Measurements from ENCODE around the gene FIGLA. TPM values are rescaled to one million over a fixed set of nuclear protein-coding genes. Genes with fewer than 3 reads are reported as not detected.

FIGLA gene
- total RNA-seq, 1 donor from 2014 or later: not detected

GRCh38 chr2:70776266-70776665, 14.2 kb downstream of the FIGLA start:
- no peak for DNase-seq (ENCODE audit: extremely low read depth, low read depth, low spot score)

- DNase-seq (ENCODE audit: extremely low read depth, low read depth, low spot score): no peak
Observed at GRCh38 chr2:70775141-70775540, 15.3 kb downstream of the FIGLA start.

GRCh38 chr2:70772486-70773155, 17.8 kb downstream of the FIGLA start:
- no peak for DNase-seq (ENCODE audit: extremely low read depth, low read depth, low spot score)

DNA sequence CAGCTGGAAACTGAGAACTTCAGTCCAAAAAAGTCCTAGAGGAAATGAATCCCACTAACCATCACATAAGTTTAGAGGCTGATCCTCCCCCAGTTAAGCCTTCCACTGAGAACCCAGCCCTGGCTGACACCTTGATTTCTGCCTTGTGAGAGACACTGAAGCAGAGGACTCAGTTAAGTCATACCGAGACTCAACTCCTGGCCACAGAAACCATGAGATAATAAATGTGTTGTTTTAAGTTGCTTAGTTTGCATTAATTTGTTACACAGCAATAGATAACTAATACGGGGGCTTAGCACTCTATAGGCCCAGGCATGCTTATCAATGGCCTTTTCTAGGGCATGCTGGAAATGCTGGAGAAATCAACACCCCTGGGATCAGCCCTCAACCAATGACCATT, 19.0 kb downstream of the FIGLA start:
- no peak for DNase-seq (ENCODE audit: extremely low read depth, low read depth, low spot score)

DNA sequence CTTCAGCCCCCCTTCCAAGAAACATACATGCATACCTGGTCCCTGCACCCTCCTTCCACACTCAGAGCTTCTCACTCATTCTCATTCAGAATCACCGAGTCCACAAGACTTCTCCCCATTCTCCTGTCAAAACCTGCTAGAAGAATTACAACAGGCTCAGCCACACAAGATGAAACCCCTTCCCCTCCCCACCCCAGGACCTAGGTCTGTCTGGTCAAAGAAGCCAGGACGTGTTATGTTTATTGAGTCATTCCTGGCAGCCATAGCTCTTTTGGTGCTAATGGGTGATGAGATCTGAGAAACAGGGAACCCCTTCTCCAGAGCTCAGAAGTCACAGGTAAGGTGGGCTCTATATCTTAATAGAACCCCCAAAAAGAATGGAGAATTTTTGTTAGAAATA, 21.0 kb downstream of the FIGLA start:
- DNase-seq (ENCODE audit: extremely low read depth, low read depth, low spot score): no peak

GRCh38 chr2:70768590-70769085, 21.8 kb downstream of the FIGLA start:
- DNase-seq (ENCODE audit: extremely low read depth, low read depth, low spot score): no peak

DNA sequence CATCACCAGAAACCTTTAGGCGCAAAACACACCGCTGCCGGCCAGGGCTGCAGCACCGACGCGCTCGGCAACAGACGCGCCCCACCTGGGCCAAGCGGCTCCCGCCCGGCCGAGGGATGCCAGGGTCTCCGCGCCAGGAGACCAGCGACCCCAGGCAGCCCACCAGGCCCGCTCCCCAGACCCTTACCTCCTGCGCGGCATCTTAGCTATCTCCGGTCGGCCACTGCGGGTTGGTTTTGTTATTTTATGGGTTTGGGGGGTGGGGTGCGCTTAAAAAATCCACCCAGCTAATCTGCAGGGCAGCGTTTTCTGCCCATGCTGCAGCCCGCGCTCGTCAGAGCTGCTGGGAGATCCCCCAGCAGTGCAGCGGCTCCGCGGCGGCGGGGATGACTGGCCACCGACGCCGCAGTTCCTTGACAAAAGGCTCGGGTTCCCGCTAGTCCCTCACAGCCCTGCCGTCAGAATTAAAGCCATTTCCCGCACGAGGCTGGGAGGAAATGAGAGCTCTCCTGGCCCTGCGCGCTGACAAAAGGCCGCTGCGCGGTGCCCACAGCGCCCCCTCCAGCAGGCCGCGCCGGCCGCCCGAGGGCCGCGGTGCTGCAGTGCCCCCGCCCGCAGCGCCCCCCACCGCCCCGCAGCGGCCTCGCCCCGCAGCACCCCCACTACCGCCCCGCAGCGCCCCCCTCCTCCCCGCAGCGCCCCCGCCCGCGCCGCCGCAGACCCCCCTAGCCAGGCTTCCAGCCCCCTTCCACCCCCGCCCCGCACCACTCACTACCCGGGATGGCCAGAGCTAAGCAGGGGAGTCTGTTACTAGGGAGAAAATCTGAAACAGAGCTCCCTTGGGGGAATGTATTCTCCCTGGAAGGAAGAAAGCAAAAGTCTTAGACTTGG, 22.5 kb downstream of the FIGLA start, which contains the start of gene ADD2:
Gene ADD2, minus strand, starts transcription at position 502 of the 891 bp plus-strand sequence. CDS start 61,792 bp downstream, outside the sequence.
- DNase-seq (ENCODE audit: extremely low read depth, low read depth, low spot score): no peak

DNA sequence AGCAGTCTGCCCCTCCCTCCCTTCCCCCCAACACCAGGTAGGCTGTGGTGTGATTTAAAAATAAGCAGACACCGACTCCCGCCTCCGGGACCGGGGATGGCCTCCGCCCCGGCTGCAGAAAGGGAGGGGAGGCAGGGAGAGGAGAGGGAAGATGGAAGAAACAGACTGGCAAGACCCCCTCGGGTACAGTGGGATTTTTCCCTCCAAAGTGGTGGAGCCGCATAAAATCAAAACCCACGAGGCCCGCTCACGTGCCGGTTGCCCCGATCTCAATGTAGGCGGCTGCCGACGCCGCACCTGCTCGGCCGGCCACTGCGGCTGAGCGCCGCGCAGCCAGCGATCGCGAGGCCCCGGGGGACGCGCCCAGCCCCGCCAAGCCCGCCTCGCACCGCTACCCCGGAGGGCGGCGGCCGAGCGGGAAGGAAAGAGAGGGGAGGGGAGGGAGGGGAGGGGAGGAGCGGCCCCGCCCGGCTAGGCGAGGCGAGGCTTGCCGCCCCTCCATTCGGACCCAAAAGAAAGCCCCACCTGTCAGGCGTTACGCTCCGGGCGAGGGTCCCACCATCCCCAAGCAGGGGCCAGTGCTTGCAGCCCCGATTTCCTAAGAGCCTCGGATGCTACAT, 23.3 kb downstream of the FIGLA start:
- no peak for DNase-seq (ENCODE audit: extremely low read depth, low read depth, low spot score)

DNA sequence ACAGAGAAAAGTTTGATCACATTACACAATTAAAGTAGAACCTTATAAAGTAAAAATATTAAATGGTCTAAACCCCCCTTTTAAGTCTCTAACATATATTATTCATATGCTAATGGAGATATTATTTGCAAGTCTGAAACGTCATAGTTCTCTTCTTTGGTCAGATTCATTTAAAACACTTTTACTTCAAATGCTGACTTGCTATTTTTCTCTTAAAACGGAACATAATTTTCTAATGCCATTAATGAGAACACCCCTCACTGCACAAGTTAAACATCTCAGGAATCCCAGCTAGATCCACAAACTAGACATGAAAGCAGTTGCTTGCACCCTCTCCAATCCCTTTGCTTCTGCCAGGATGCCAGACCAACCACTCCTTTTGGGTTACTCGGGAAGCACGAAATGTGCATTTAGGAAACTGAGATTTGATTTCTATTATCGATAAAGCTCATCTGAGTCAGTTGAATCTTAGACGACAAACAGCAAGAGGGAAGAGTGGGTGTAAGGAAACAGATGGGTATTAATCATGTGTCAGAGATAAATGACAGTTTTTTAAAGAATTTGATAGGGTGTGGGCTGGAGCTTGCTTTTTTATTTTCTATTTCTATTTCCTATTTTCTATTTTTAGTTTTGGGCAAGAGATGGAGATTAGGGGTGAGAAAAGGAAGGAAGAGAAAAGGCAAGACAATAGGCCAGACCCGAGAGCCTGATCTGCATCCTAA, 23.9 kb downstream of the FIGLA start:
- DNase-seq (ENCODE audit: extremely low read depth, low read depth, low spot score): no peak

- no peak for DNase-seq (ENCODE audit: extremely low read depth, low read depth, low spot score)
Observed at GRCh38 chr2:70765507-70765906, 24.9 kb downstream of the FIGLA start.

- no peak for DNase-seq (ENCODE audit: extremely low read depth, low read depth, low spot score)
Observed at GRCh38 chr2:70759446-70759845, 31.0 kb downstream of the FIGLA start.

DNA sequence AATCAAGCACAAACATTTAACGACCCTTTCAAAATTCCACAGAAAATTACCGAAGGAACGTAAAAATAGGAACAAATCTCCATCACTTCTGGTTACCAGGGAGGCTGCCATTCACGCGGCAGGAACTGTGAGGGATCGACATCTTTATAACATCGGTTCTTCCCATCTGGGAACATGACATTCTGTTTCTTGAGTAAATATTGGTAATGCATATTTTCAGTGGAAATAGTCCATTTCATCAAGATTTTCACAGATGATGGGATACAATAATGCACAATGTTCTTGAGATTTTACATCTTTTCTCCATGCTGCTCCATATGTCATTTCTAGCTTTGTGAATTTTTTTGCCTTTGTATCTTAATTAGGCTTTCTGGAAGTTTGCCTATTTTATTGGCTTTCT, 32.5 kb downstream of the FIGLA start:
- no peak for DNase-seq (ENCODE audit: extremely low read depth, low read depth, low spot score)

DNA sequence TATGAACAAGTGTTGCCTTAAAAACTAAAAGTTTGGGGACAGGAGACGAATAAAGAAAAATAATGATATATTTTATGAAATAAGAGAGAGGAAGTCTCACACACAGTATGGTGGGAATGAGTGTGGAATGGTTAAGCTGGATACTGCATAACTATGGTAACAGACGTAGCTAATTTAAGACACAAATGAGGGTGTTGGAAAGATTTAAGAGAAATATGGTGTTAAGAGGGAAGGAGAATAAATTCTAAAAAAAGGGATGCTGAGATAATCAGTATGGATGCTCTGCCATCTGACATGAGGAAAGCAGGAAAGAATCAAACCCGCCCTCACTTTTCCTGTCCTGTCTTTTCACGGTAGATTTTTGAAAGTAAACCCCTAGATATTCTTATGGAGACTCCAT, 33.1 kb downstream of the FIGLA start:
- no peak for DNase-seq (ENCODE audit: extremely low read depth, low read depth, low spot score)

GRCh38 chr2:70756128-70756527, 34.3 kb downstream of the FIGLA start:
- no peak for DNase-seq (ENCODE audit: extremely low read depth, low read depth, low spot score)

DNA sequence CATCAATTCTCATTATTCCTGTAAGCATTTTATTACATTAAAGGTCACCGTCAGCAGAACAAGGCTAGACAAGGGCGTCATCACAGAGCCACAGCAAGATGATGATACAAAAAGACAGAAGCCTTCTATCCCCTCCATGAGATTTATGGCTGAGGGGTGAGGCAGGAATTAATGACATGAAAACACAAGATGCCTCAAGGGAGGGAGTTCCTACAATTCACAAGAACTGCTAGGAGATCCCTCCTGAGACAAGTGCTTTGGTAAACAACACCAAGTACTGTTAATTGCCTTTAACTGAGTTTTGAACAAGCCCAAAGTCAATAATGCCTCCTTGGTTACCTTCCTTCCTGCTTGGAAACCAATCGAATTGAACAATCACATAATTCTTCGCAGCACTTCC, 36.5 kb downstream of the FIGLA start:
- no peak for DNase-seq (ENCODE audit: extremely low read depth, low read depth, low spot score)

DNA sequence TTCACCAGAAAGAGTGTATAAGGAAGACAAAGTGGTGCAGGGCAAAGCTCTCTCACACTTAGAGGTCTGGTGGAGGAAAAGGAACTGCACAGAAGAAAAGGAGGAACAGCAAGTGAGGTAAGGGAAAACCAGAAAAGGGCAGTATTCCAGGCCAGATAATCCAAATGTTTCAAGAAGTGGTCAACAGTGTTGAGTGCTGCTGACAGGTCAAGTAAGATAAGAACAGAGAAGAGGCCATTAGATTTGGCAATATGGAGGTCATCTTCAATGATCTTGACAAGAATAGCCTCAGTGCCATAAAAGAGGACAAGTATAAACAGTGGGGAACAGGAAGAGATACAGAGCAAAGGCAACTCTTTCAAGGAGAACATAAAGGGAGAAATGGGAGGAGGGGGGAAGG, 37.4 kb downstream of the FIGLA start:
- DNase-seq (ENCODE audit: extremely low read depth, low read depth, low spot score): no peak

DNA sequence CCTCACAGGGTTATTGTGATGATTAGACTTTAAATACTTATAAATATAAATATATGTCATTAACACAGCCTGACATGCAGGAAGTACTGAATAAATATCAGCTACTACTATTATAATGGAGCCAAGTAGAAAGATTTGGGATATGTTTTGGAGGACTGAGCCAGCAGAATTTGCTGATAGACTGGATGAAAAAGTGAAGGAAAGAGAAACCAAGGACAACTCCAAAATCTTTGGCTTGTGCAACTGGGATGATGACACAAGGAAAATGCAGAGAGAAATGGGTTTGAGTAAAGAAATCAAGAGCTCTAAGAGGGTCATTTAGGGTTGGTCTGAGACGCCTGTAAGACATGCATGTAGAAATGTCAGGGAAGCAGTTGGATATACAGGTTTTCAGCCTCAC, 38.0 kb downstream of the FIGLA start:
- no peak for DNase-seq (ENCODE audit: extremely low read depth, low read depth, low spot score)

DNA sequence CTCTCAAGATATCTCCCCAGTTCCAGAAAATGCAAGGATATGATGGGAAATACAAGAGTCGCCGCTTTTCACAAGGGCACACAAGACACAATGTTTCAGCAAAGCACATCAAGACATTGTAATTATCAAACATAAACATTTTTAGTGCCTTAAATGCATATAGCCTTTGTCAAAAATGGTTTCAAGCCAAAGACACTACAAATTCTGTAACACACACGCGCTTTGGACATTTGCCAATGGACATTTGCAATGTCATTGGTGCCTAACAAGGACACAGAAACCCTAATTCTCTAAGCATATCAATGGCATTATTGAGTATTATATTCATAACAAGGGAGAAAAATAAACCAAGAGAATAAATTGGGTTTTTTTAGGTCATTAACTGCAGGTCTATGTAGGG, 38.6 kb downstream of the FIGLA start:
- no peak for DNase-seq (ENCODE audit: extremely low read depth, low read depth, low spot score)

DNA sequence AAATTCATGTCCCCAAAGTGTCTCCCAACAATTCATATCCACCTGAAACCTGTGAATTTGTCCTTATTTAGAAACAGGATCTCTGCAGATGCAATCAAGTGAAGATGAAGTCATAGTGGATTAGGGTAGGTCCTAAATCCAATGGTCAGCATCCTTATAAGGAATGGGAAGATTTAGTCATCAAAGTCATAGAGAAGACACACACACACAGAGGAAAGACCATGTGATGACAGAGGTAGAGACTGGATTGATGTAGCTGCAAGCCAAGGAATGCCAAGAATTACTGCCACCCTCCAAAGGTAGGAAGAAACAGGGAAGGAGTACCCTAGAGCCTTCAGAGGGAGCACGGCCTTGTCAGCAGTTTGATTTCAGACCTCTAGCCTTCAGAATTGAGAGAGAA, 40.1 kb downstream of the FIGLA start:
- DNase-seq (ENCODE audit: extremely low read depth, low read depth, low spot score): no peak

GRCh38 chr2:70748002-70748784, 42.2 kb downstream of the FIGLA start:
- DNase-seq (ENCODE audit: extremely low read depth, low read depth, low spot score): no peak

Measured in glomerular endothelial cell (primary cell).